IMR-90 (cell line): ENCODE results near the gene FAM78B. TPM values are rescaled to one million over a fixed set of nuclear protein-coding genes. Genes with fewer than 3 reads are reported as not detected.

Source experiments
- ATAC-seq: fragments of 200-7000 bp; cut with Tn5 transposase; 2 replicates; pipeline ENCODE4 v1.9.1; 2020; ENCODE audit warnings: low read depth, mild to moderate bottlenecking, moderate library complexity
- BruUV-seq: library from RNA; stranded (reverse); fragments of 400-500 nt; replicated peaks from 2 replicates; lab custom pipeline; 2021; lab: Mats Ljungman, UMichigan
- CTCF ChIA-PET: fragments of 300-600 bp; formaldehyde crosslinking; extraction: SDS; loops from one replicate; lab custom pipeline; 2021; ENCODE audit warnings: antibody characterized with exemption; lab: Yijun Ruan, JAX
- POLR2A ChIA-PET: fragments of 300-600 bp; sonication (Branson Sonifier 250); formaldehyde crosslinking; loops from one replicate; lab custom pipeline; 2022; ENCODE audit warnings: antibody characterized with exemption; ENCODE audit not compliant: unreplicated experiment; lab: Charles Lee
- DNase-seq: peaks from one replicate; pipeline ENCODE4 v3.0.0; 2013
- H2AFZ ChIP-seq: replicated peaks from 2 replicates; pipeline ENCODE3; 2013; ENCODE audit warnings: low read length, mild to moderate bottlenecking; ENCODE audit not compliant: poor library complexity
- H2AK5ac ChIP-seq: 2 replicates; pipeline ENCODE4 v1.6.1; 2013; ENCODE audit warnings: low read depth, low read length, inconsistent platforms
- H2AK9ac ChIP-seq: replicated peaks from 2 replicates; pipeline ENCODE3; 2013; ENCODE audit warnings: mild to moderate bottlenecking, low read depth, low read length, moderate library complexity; ENCODE audit not compliant: poor library complexity
- H2BK120ac ChIP-seq: 2 replicates; pipeline ENCODE4 v1.6.1; 2013; ENCODE audit warnings: low read depth, low read length, inconsistent platforms
- H2BK15ac ChIP-seq: 3 replicates; pipeline ENCODE4 v1.6.1; 2013; ENCODE audit warnings: low read depth, low read length, inconsistent platforms
- H2BK20ac ChIP-seq: 2 replicates; pipeline ENCODE4 v1.6.1; 2013; ENCODE audit warnings: low read depth, mild to moderate bottlenecking, inconsistent platforms, low read length, moderate library complexity
- H2BK5ac ChIP-seq: 2 replicates; pipeline ENCODE4 v1.6.1; 2013; ENCODE audit warnings: mild to moderate bottlenecking, low read depth, low read length, inconsistent platforms; ENCODE audit not compliant: poor library complexity, severe bottlenecking
- H3K14ac ChIP-seq: replicated peaks from 2 replicates; pipeline ENCODE4 v1.6.1; 2013; ENCODE audit warnings: low read depth, low read length, inconsistent platforms
- H3K18ac ChIP-seq: 2 replicates; pipeline ENCODE4 v1.6.1; 2013; ENCODE audit warnings: low read depth, low read length, control low read depth
- H3K23ac ChIP-seq: 2 replicates; pipeline ENCODE4 v1.6.1; 2013; ENCODE audit warnings: low read depth, low read length, inconsistent platforms
- H3K27ac ChIP-seq: 2 replicates; pipeline ENCODE4 v1.5.1; 2013; ENCODE audit warnings: mild to moderate bottlenecking, control low read depth, low read length; ENCODE audit not compliant: insufficient read depth
- H3K27me3 ChIP-seq: 2 replicates; pipeline ENCODE4 v1.6.1; 2013; ENCODE audit warnings: low read length; ENCODE audit not compliant: control insufficient read depth, insufficient read depth
- H3K36me3 ChIP-seq: 2 replicates; pipeline ENCODE4 v1.6.1; 2013; ENCODE audit warnings: low read length, mixed read lengths; ENCODE audit not compliant: control insufficient read depth, insufficient read depth
- H3K4ac ChIP-seq: 2 replicates; pipeline ENCODE4 v1.6.1; 2013; ENCODE audit warnings: low read depth, low read length, inconsistent platforms
- H3K4me1 ChIP-seq: 2 replicates; pipeline ENCODE4 v1.6.1; 2013; ENCODE audit warnings: low read length, mixed read lengths; ENCODE audit not compliant: control insufficient read depth, insufficient read depth
- H3K4me2 ChIP-seq: 2 replicates; pipeline ENCODE4 v1.6.1; 2013; ENCODE audit warnings: low read depth, mild to moderate bottlenecking, control low read depth, low read length, moderate library complexity
- H3K4me3 ChIP-seq: 2 replicates; pipeline ENCODE4 v1.5.1; 2013; ENCODE audit warnings: low read depth, mild to moderate bottlenecking, control low read depth, low read length, moderate library complexity; ENCODE audit not compliant: insufficient read depth
- H3K56ac ChIP-seq: 2 replicates; pipeline ENCODE4 v1.6.1; 2013; ENCODE audit warnings: low read length, inconsistent platforms; ENCODE audit not compliant: insufficient read depth; ENCODE audit errors: extremely low read depth
- H3K79me1 ChIP-seq, 2 experiments: 2 replicates each; pipeline ENCODE4 v1.6.1; 2013; ENCODE audit warnings: low read length in 2 of 2, inconsistent platforms in 1 of 2, low read depth in 1 of 2
- H3K9ac ChIP-seq: 2 replicates; pipeline ENCODE4 v1.6.1; 2013; ENCODE audit warnings: low read depth, low read length, control low read depth
- H3K9me1 ChIP-seq: 2 replicates; pipeline ENCODE4 v1.6.1; 2013; ENCODE audit warnings: low read length, inconsistent platforms; ENCODE audit not compliant: insufficient read depth
- H3K9me3 ChIP-seq: 2 replicates; pipeline ENCODE4 v1.6.1; 2013; ENCODE audit warnings: low read length; ENCODE audit not compliant: control insufficient read depth, insufficient read depth
- H4K20me1 ChIP-seq: 2 replicates; pipeline ENCODE4 v1.6.1; 2013; ENCODE audit warnings: low read length, inconsistent platforms; ENCODE audit not compliant: insufficient read depth
- H4K5ac ChIP-seq: 2 replicates; pipeline ENCODE4 v1.6.1; 2013; ENCODE audit warnings: mild to moderate bottlenecking, low read depth, low read length, control low read depth
- H4K8ac ChIP-seq, 2 experiments: 2 replicates each; pipeline ENCODE4 v1.6.1; 2013; ENCODE audit warnings: low read depth in 2 of 2, low read length in 2 of 2, control low read depth in 1 of 2, inconsistent platforms in 1 of 2
- H4K91ac ChIP-seq: 2 replicates; pipeline ENCODE4 v1.6.1; 2013; ENCODE audit warnings: low read depth, low read length, inconsistent platforms; ENCODE audit not compliant: insufficient read depth
- BHLHE40 ChIP-seq: fragments of 150-350 bp; IDR thresholded peaks from 2 replicates; pipeline ENCODE4 v1.6.1; 2016; ENCODE audit warnings: mild to moderate bottlenecking, low read depth, low read length
- CEBPB ChIP-seq: IDR thresholded peaks from 2 replicates; pipeline ENCODE4 v1.6.1; 2012; ENCODE audit warnings: low read depth, low read length, improper control_type of control experiment
- CHD1 ChIP-seq: IDR thresholded peaks from 2 replicates; pipeline ENCODE4 v1.6.1; 2012; ENCODE audit warnings: low read depth, low read length, improper control_type of control experiment
- ELK1 ChIP-seq: fragments of 150-350 bp; IDR thresholded peaks from 2 replicates; pipeline ENCODE4 v1.6.1; 2016; ENCODE audit warnings: low read depth, mild to moderate bottlenecking, low read length, moderate library complexity, borderline replicate concordance
- FOS ChIP-seq: fragments of 150-350 bp; IDR thresholded peaks from 2 replicates; pipeline ENCODE4 v1.6.1; 2016; ENCODE audit warnings: low read depth, low read length
- MAFK ChIP-seq: IDR thresholded peaks from 2 replicates; pipeline ENCODE4 v1.6.1; 2012; ENCODE audit warnings: low read depth, low read length, improper control_type of control experiment
- MAZ ChIP-seq: IDR thresholded peaks from 2 replicates; pipeline ENCODE4 v1.6.1; 2012; ENCODE audit warnings: low read depth, mild to moderate bottlenecking, low read length, improper control_type of control experiment, moderate library complexity, borderline replicate concordance
- MXI1 ChIP-seq: IDR thresholded peaks from 2 replicates; pipeline ENCODE4 v1.6.1; 2012; ENCODE audit warnings: low read depth, mild to moderate bottlenecking, low read length, moderate library complexity, borderline replicate concordance
- NFE2L2 ChIP-seq: fragments of 150-350 bp; IDR thresholded peaks from 2 replicates; pipeline ENCODE4 v1.6.1; 2016; ENCODE audit warnings: low read depth, mild to moderate bottlenecking, low read length
- POLR2A ChIP-seq: IDR thresholded peaks from 2 replicates; pipeline ENCODE4 v1.6.1; 2012; ENCODE audit warnings: mild to moderate bottlenecking, low read depth, low read length
- RAD21 ChIP-seq: IDR thresholded peaks from 2 replicates; pipeline ENCODE4 v1.6.1; 2012; ENCODE audit warnings: low read length, improper control_type of control experiment
- RCOR1 ChIP-seq: IDR thresholded peaks from 2 replicates; pipeline ENCODE4 v1.6.1; 2012; ENCODE audit warnings: mild to moderate bottlenecking, low read length, improper control_type of control experiment; ENCODE audit not compliant: insufficient replicate concordance
- RFX5 ChIP-seq: IDR thresholded peaks from 2 replicates; pipeline ENCODE4 v1.8.0; 2012; ENCODE audit warnings: low read depth, mild to moderate bottlenecking, low read length, moderate library complexity
- SMC3 ChIP-seq: fragments of 150-350 bp; IDR thresholded peaks from 2 replicates; pipeline ENCODE4 v1.6.1; 2016; ENCODE audit warnings: low read depth, mild to moderate bottlenecking, antibody characterized with exemption, low read length, moderate library complexity
- WGBS, 2 experiments: methylation state at CpG; one replicate each; pipeline versions ENCODE4 v1.1.5 to v1.1.7; 2013; ENCODE audit warnings: missing lambda C conversion rate in 2 of 2; ENCODE audit not compliant: insufficient read length in 1 of 2; ENCODE audit errors: extremely low coverage in 2 of 2; 5-methylcytosine and 5-hydroxymethylcytosine counted together
- dilution Hi-C: fragments of 300-500 bp; cut with HindIII; formaldehyde crosslinking; loops from one replicate; pipeline ENCODE4 v1.14.3; 2018; ENCODE audit warnings: low sequenced_read_pairs; ENCODE audit not compliant: unreplicated experiment
- in situ Hi-C: fragments of 300-500 bp; cut with MboI; formaldehyde crosslinking; loops from 3 replicates; pipeline ENCODE4 v1.14.3; 2019; ENCODE audit warnings: low sequenced_read_pairs, inconsistent platforms, mixed read lengths
- intact Hi-C: fragments of 100-400 bp; cut with micrococcal nuclease; formaldehyde crosslinking; loops from 2 replicates; pipeline ENCODE4 v1.10.0; 2022
- polyA plus RNA-seq, 3 experiments: library from polyadenylated mRNA; depleted of rRNA; stranded (reverse); fragments of >200 nt; gene quantifications; 2 replicates each; pipeline ENCODE4 v1.2.3, GENCODE V29; 2012; ENCODE audit warnings: low replicate concordance in 1 of 3
- total RNA-seq: library from RNA; depleted of rRNA; stranded (reverse); fragments of >200 nt; gene quantifications from 2 replicates; pipeline ENCODE4 v1.2.3, GENCODE V29; 2012
- TF ChIP-seq, protein P1 (sequence below): fragments of 150-350 bp; IDR thresholded peaks from 2 replicates; pipeline ENCODE4 v1.6.1; 2017; ENCODE audit warnings: mild to moderate bottlenecking, antibody characterized with exemption, low read length, low read depth
- TF ChIP-seq, protein P2 (sequence below): conservative IDR thresholded peaks from 2 replicates; pipeline ENCODE4 v1.5.1; 2012; ENCODE audit warnings: mild to moderate bottlenecking, low read depth, low read length, improper control_type of control experiment

The FAM78B gene
- total and polyA plus RNA-seq, 2 of the 4 experiments (the other 2 are of a cell fraction): under 0.01 to 0.12 TPM

- ATAC-seq (no peak), DNase-seq (no peak)
- Histone ChIP-seq H2BK20ac (no peak overlapping the region), H3K56ac (no peak overlapping the region), H3K9me3 (peaks cover 6% of the 10 kb centered on the region; the same call in 1 of the 2 replicates), H2AK5ac (no peak overlapping the region), H4K8ac (no peak overlapping the region), H4K5ac (no peak overlapping the region), H3K4ac (no peak overlapping the region), H3K18ac (no peak overlapping the region), H3K79me1 (no peaks in the 10 kb centered on the region), H2BK5ac (no peak overlapping the region), H3K9ac (no peak overlapping the region), H3K27me3 (no peaks in the 10 kb centered on the region), H2BK120ac (no peak overlapping the region), H3K4me1 (no peaks in the 10 kb centered on the region), H3K4me2 (no peak overlapping the region), H4K20me1 (no peaks in the 10 kb centered on the region), H3K36me3 (no peaks in the 10 kb centered on the region), H2AK9ac (no peak overlapping the region), H3K9me1 (no peaks in the 10 kb centered on the region), H3K27ac (no peak overlapping the region), H3K4me3 (no peak overlapping the region), H2BK15ac (no peak overlapping the region), H2AFZ (no peak overlapping the region), H3K23ac (no peak overlapping the region), H4K91ac (no peak overlapping the region), H3K14ac (no peak overlapping the region)
- TF ChIP-seq CHD1 (no peak), CEBPB (no peak), FOS (no peak), MAFK (no peak), RAD21 (no peak), BHLHE40 (no peak), MXI1 (no peak), RFX5 (no peak), SMC3 (no peak), ELK1 (no peak), RCOR1 (no peak), POLR2A (no peak), NFE2L2 (no peak), MAZ (no peak)
- TF ChIP-seq, protein P1, sequence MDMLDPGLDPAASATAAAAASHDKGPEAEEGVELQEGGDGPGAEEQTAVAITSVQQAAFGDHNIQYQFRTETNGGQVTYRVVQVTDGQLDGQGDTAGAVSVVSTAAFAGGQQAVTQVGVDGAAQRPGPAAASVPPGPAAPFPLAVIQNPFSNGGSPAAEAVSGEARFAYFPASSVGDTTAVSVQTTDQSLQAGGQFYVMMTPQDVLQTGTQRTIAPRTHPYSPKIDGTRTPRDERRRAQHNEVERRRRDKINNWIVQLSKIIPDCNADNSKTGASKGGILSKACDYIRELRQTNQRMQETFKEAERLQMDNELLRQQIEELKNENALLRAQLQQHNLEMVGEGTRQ: no peak
- TF ChIP-seq, protein P2, sequence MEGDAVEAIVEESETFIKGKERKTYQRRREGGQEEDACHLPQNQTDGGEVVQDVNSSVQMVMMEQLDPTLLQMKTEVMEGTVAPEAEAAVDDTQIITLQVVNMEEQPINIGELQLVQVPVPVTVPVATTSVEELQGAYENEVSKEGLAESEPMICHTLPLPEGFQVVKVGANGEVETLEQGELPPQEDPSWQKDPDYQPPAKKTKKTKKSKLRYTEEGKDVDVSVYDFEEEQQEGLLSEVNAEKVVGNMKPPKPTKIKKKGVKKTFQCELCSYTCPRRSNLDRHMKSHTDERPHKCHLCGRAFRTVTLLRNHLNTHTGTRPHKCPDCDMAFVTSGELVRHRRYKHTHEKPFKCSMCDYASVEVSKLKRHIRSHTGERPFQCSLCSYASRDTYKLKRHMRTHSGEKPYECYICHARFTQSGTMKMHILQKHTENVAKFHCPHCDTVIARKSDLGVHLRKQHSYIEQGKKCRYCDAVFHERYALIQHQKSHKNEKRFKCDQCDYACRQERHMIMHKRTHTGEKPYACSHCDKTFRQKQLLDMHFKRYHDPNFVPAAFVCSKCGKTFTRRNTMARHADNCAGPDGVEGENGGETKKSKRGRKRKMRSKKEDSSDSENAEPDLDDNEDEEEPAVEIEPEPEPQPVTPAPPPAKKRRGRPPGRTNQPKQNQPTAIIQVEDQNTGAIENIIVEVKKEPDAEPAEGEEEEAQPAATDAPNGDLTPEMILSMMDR: no peak
- intact Hi-C loops (no loop called here), in situ Hi-C loops (no loop called here), dilution Hi-C loops (no loop called here)
- no TSS peak for BruUV-seq
- WGBS, 2 experiments: no CpG with 5 or more reads among the region's 3 CpGs
- POLR2A ChIA-PET: no interaction called here
- CTCF ChIA-PET: no interaction called here
Measured at GRCh38 chr1:166073489-166073888, 93.3 kb downstream of the FAM78B start.
